A549 treated with CORT108297 at 1 μM for 4 hours (cell line): ENCODE measurements around the gene APLN. TPM values are rescaled to one million over a fixed set of nuclear protein-coding genes. Genes with fewer than 3 reads are reported as not detected.

Source experiments
- total RNA-seq: library from RNA; stranded (reverse); fragments of 200-300 nt; extraction: Qiagen RNA extraction; gene quantifications from 5 replicates; pipeline ENCODE4 v1.2.3, GENCODE V29; 2022

The APLN gene, protein sequence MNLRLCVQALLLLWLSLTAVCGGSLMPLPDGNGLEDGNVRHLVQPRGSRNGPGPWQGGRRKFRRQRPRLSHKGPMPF
- total RNA-seq = 0.70 to 0.85 TPM (median 0.79 TPM) in 5 replicates

DNA sequence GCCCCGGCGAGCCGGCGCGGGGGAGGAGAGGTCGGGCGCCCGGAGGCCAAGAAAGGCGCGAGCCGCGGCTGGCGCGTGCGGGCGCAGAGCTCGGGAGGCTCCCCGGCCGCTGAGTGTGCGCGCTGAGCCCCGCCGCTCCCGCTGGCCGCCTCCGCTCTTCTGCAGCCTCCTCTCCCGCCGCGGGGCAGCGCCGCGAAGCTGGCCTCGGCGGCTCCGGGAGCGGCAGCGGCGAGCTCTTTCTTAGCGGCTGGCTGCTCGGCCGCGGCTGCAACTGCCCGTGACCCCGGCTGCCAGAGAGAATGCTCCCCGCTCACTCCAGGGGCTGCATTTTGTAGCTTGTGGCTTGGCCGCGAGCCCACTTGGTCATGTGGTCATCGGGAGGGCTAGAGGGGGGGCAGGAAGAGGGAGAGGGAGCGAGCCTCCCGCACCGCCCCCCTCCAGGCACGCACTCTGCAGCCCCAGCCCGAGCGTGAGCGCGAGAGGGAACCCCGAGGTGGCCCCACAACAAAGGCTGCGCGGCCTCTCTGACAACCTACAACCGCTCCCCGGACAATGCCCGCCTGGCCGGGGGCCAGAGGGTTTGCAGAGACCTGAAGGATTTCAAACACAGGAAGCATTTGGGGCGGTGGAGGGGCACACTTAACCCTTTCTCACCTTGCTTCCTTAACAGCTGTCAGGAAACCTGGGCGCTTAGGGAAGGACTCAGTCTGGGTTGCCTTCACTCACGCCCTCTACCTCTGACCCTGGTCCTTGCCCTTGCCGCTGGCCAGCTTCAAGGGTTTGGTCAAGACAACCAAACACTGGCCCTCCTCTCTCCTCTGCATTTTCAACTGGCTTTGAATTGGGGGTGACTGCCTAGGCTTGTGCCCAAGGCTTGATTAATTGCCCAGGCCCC, at the start of gene APLN:
Gene APLN, minus strand, starts transcription at position 305 of the 895 bp plus-strand sequence. CDS start 326 bp downstream, outside the sequence.

Other genes with a start within 250 kb of the APLN start
- gene SMARCA1, start 131.5 kb downstream of the APLN start, total RNA-seq = 30.4 to 58.0 TPM (median 42.6 TPM) in 5 replicates
- gene OCRL, start 114.7 kb downstream of the APLN start, total RNA-seq = 19.1 to 25.7 TPM (median 23.9 TPM) in 5 replicates
- not detected in 5 replicates for gene XPNPEP2, start 84.0 kb upstream of the APLN start, total RNA-seq
- gene SASH3, start 125.0 kb upstream of the APLN start, total RNA-seq = not detected in 5 replicates
- gene ZDHHC9, start 188.9 kb upstream of the APLN start, total RNA-seq = 37.9 to 43.5 TPM (median 40.4 TPM) in 5 replicates